NCI-H345 treated with DMSO at 0.1 percent for 48 hours (cell line): ENCODE results near the gene SON.
A peak's percentile ranks its signal among the peaks of the same experiment; 100 is the strongest.

ENCODE experiments used
- DNase-seq: peaks from one replicate; lab custom pipeline; 2025; ENCODE audit not compliant: unreplicated experiment; lab: John Stamatoyannopoulos, UW

SON gene

DNA sequence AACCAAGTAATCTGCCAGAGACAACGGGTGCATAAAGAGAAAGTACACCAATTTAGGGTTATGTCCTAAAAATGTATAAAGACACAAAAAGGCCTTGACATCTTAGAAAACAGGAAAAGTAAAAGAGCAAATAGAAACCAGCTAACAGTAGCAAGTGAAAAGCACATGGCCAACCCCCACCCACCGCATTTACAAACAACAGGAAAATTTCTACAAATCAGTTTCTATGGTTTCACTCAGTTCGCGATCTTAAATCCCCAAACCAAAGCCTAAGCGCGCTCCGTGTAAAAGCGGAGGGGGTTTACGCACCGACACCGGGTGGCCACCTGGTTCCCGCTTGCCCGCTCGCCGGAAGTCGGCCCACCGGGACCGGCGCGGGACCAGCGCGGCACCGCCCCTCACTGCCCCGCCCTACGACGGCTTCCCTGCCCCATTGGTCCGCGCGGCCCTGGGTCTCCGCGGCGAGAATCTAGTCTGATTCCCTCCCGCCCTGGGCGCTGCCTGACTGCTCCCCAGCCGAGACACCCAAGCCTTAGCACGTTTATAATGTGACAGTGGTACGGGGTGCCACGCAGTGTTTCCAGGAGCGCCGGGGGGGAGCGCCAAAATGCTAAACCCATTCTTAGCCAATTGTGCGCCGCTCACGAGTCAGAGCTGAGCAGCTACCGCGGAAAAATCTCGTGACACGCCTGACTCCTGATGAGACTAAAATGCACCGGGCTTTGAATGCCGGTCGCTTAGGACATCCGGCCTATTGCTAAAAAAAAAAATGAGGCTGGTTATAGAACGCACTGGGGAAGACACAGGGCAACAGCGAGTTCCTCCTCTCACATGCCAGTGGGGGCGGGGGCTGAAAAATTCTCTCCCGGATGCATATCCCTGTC, 840 bp upstream of the SON start, which contains the start of gene GART:
Gene GART, minus strand, starts transcription at position 362 of the 884 bp plus-strand sequence. CDS start 2,802 bp downstream, outside the sequence.
- peak; percentile 86 for DNase-seq

- DNase-seq, result no peak
Measured at GRCh38 chr21:33543505-33544129, 779 bp downstream of the SON start.

DNA sequence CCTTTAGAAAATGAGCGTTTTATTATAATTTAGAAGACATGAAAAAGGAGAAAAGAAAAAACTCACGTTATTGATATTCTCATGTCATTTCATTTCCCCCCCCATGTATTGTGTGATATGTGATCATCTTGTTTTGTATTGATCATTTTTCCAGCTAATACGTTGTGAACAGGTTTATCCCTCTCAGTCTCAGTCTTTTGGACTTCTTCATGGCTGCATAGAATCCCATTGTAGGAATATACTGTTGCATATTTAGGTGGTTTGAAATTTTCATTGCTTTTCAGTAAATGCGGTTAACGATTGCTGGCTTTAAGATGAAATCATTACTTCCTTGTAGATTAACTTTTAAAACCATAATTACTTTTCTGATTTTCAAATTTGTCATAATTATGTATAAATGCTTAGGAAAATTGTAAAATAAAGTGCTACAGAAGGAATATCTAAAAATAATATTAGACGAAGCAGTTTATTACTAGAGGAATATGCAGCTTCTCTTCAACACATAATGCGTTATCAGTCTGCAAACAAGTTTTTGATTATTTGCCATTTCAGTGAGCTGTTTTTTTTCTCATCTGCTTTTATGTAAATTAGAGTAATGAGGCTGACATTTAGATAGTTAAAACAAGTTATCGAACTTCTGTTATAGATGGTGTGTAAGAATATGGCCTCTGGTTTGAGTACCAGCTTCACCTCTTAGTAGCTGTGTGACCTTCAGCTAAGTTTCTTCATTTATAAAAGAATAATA, 1.8 kb downstream of the SON start:
- no peak for DNase-seq

GRCh38 chr21:33546086-33546485, 3.2 kb downstream of the SON start:
- DNase-seq, result no peak

- no peak for DNase-seq
Measured at GRCh38 chr21:33549848-33550771, 7.3 kb downstream of the SON start.

- no peak for DNase-seq
Measured at GRCh38 chr21:33550772-33551660, 8.2 kb downstream of the SON start.

- DNase-seq, result no peak
Measured at GRCh38 chr21:33551664-33552063, 8.8 kb downstream of the SON start.

- DNase-seq, result no peak
Measured at GRCh38 chr21:33552093-33552998, 9.5 kb downstream of the SON start.

GRCh38 chr21:33552999-33553598, 10.3 kb downstream of the SON start:
- no peak for DNase-seq

GRCh38 chr21:33554236-33554981, 11.6 kb downstream of the SON start:
- DNase-seq, result no peak

GRCh38 chr21:33554982-33555344, 12.1 kb downstream of the SON start:
- DNase-seq, result no peak

DNA sequence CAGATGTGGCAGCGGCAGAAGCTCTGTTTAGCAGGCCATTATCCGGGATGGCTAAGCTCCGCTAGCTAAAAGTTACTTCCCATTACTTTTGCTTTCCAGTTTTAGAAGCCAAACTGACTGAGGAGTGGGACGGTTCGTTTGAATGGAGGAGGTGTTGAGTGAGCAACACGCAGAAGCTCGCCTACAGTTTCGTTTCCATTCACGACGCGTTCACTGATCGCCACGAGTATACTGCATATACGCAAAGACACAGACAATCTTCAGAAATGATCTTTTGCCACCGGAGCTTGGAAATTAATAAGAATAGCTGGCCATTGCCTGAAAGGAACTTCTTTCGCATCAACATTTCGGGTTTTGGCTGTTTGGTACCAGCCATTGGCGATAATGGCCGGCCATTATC, 14.6 kb downstream of the SON start:
- no peak for DNase-seq

- no peak for DNase-seq
Measured at GRCh38 chr21:33558777-33559421, 16.1 kb downstream of the SON start.

DNA sequence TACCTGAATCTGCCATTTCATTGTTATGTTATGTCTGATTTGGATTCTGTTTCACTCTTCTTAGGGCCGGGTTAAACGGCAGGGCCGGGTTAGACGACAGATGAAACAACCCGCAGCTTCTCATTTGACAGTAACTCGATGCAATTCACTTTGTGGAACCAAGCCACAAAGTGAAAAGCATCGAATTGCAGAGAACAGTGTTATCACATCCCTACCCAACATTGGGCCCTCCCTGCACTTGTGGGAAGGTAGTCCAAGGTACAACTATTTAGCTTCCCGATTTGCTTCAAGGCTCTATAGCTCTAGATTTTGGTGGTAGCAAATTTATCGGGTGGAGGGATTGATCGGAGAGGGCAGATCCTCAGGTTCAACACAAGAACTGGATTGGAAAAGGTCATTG, 17.0 kb downstream of the SON start:
- DNase-seq, result no peak

DNA sequence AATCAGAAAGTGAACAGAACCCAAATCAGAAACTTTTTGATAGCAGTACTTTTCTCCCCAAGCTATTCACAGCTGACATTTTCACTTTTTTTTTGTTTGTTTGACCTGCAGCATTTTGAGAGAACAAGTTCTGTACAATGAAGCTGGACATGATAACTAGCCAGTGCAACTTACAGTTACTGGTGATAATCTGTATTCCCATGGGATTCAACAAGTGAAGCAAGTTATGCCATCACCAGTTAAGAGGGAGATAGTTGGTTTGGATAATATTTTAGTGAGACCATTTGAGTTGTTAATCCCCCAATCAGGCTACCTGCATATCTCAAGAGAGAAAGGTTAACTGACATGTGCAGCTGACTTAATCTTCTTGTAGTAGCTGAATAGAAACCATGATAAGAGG, 18.1 kb downstream of the SON start:
- DNase-seq, result no peak

DNA sequence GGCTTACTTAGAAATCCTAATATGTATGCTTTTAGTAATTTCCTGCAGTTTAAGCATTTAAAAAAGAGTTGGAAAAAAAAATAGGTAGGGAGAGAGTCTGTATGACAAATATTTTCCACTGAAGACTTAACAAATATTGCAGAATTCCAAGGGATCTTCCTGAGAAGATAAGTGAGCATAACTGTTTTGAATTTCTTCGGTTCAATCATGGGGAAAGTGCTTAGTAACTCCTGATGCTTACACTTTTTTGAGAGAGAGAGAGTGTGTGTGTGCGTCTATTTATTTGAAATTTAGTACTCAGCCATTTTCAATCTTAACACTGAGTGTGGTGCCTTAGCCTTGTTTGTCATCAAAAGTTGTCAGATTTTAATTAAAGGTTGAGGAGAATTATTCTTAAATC, 18.5 kb downstream of the SON start:
- no peak for DNase-seq

DNA sequence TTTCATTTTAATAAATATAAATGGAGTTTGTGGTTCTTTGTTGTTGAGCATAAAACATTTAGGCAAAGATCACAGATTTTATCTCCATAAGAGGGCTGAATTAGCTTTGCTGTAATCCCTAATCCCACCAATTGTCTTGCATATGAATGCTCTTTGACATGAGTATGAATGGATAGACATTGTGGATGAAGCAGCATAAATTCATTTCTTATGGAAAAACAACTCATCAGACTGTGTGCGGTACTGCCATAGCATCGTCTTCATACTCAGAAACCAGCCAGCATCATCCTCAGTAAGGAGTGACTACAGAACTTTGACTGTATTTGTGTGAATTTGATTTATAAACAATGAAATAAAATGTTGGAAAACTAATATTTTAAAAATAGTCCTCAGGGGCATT, 19.6 kb downstream of the SON start:
- DNase-seq, result no peak
